ENCODE data around the gene TRAF3.
A peak's percentile ranks its signal among the peaks of the same experiment; 100 is the strongest.
"Not testable (repeated sequence)": the region's sequence is repeated elsewhere in the genome, so short reads cannot be mapped to it uniquely, and the experiment has no call there.

TRAF3 gene

DNA sequence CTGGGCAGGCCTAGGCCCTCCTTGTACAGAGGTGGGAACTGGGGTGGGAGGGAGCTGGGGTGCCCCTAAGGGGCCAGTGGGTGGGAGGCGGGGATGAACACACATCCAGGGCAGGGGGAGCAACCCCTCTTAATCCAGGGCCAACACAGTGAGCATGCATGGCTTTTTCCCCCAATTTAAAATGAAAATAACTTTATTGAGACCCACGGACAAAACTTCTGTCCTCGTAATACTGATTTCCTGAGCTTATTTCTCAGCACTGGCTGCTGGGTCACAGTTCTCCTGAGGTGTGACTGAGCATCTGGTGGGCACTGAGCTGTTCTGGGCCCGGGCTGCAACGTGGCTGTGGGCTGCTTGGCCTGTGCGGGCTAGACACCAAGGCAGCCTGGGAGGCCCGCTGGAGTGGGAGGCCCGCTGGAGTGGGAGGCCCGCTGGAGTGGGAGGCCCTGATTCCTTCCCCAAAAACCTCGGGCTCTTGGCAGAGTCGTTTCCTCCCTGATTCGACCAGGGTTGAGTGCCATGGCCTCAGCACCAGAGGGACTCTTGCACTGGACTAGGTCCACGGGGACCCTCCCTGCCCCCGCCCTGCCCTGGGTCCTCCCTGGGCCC, 24.9 kb upstream of the TRAF3 start:
- no peak for DNase-seq

DNA sequence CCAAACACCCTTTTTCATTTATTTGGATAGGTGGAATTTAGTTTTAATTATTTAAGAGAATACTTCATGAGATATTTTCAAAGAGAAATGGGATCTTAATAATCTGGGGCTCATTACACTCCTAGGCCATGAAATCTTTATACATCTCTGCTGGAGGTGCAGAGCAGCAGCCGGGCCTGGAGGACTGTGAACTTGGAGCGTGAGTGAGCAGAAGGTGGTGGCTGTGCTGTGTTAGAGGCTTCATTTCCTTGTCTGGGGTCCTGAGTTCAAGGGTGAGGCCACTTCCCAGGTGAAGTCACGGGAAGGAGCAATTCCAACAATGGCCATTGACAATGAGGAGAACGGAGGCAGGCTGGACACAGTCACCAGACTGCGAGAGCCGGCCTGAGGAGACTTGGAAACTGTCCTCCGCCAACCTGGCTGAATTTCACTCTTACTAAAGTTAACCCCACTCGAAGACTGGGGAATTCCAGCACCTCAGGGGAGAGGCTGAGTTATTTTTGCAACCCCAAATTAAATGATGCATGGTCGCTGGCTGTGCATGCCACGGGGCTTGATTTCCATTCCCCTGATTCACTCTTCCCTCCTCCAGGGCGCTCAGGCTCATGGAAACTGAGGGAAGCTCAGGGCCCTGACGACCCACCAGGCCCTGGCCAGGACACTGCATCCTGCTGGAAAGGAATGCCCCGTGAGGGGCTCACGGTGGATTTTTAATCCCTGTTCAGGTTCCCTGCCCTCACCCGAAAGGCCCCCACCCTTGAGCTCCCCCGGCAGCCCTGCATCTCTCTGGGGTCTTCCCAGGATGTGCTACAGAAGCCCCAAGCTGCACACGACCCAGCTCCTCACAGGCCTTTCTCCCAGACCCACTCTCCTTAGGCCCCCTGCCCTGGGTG, 22.6 kb upstream of the TRAF3 start:
- DNase-seq = no peak

DNA sequence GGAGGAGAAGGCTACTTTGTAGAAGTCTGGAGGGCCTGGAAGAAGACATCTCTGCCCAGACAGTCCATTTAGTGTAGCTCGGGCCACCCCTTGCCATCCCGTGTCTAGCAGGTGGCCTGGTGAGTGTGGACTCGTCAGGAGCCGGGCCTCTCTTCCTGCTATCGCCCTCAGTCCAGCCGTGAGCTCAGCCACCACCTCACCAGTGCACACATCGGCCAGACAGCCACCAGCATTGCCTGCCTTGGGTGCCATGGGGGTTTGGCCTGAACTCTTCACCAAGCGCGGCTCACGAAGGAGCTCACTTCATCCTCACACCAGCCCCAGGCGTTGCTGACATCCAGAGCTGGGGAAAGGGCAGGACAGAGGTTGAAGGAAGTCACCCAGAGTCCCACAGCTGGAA, 19.6 kb upstream of the TRAF3 start:
- no peak for DNase-seq

DNA sequence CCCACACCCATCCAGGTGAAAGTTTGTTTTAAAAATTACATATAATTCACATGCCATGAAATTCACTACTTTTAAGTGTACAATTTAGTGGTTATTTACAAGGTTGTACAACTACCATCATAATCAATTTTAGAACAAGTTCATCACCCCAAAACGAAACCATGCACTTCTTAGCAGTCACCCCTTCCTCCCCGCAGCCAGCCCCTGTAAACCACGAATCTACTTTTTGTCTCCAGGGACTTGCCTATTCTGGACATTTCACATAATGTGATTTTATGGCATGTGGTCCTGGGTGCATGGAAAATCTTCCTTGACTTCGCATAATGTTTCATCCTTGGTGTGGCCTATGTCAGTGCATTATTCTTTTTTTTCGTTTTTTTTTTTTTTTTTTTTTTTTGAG, 19.2 kb upstream of the TRAF3 start:
- DNase-seq = no peak

DNA sequence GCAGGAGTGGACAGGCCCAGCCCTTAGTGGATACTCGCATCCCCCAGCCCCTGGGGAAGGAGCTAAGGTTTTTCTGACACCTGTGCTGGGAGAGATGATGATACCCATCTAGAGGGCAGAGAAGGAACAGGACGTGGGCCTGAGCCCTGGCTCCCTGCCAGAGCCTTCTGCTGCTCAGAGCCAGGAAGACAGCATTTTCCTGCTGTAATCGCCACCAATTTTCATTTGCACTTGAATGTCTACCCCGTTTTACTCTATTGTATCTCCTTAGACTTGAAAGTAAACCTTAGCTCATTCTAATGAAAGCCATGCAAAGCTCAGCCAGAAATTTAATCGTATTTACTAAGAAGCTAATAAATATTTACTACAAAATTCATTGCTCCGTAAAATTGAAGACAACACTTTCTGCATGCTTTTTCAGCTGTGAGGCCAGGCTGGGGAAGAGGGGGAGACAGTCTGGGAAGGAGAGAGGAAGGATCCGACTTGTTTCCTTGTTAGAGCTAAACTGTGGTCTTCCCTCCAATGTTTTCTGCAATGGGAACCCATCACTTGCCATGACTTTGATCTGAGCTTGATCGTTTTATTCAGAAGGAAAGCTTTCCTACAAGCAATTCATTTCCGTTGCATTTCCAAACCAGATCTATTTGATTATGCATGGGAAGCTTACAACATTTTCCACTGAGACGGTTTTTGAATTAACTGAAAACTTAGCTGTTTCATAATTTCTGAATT, 17.6 kb upstream of the TRAF3 start:
- DNase-seq = no peak

DNA sequence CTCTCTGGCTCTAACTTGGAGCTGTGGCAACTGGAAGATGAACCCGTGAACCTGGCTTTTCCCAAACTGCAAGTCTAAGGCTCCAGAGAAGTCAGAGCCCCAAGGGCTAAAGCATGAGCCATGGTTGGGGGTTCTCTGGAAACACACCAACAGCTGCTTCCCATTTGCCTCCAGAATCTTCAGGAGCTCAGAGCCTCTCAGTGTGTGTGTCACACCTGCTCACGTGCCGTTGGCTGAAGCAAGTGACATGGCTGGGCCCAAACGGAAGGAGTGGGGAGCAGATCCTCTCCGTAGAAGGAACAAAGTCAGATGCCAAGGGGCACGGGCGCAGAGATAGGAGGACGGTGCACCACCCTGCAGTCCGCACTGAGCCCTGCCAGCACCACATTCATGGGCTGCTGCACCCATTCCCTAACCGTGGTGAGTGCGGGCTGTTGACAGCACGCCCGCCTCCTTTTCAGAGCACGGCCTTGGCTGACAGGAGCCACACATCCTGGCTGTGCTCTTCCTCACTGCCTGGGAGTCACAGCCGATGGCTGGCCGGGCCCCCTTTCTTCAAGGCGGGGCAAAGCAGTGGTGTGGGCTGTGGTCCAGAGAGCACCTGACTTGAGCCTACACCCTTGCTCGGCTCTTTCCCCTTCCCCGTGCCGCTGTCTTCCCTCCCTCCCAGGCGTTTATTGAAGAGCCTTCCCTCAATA, 16.6 kb upstream of the TRAF3 start:
- no peak for DNase-seq

DNA sequence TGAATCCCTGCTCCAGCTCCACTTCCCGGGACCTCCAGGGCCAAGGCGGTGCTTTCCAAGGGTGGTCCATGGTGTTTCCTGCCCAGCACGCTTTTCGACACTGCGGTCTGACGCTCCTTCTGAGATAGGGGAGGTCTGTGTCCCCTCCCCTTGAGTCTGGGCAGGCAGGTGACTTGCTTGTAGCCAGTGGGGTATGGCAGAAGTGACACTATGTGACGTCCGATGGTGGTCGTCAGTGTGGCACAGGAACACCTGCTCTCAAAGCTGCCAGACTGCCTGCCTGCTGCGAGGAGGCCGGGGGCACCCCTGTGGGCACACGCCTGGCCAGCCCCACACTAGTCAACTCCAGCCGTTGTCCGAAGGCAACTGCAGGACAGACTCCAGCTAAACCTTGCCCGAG, 16.0 kb upstream of the TRAF3 start:
- DNase-seq = no peak

DNA sequence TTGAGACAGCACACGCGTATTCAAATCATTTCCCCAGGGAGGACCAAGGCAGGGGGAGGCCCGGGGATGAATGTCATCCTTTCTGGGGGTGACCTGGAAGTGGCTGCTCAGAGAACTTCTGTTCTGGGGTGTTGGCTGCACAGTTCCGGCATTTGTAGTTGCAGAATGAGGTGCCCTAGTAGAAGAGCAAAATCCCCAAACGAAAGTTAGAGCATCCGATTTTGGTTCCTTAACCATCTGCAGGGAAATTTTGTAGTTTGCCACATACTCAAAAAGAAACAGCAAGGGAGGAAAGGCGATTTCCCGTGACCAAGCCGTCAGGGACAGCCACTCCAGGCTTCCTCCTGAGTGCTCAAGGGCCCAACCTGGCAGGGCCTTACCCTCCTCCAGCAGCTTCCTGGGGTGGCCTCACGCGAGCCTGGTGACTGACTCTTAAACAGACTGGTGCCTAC, 13.0 kb upstream of the TRAF3 start:
- DNase-seq = no peak

DNA sequence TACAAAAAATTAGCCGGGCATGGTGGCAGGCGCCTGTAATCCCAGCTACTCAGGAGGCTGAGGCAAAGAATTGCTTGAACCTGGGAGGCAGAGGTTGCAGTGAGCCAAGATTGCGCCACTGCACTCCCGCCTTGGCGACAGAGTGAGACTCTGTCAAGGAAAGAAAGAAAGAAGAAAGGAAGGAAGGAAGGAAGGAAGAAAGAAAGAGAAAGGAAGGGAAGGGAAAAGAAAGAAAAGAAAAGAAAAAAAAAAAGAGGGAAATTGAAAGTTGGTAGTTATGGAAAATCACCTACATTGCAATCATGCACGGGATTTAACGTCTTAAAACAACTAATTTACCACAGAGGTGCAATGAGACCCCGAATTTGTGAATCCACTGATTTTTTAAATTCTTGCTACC, 11.5 kb upstream of the TRAF3 start:
- not testable (repeated sequence) for DNase-seq

DNA sequence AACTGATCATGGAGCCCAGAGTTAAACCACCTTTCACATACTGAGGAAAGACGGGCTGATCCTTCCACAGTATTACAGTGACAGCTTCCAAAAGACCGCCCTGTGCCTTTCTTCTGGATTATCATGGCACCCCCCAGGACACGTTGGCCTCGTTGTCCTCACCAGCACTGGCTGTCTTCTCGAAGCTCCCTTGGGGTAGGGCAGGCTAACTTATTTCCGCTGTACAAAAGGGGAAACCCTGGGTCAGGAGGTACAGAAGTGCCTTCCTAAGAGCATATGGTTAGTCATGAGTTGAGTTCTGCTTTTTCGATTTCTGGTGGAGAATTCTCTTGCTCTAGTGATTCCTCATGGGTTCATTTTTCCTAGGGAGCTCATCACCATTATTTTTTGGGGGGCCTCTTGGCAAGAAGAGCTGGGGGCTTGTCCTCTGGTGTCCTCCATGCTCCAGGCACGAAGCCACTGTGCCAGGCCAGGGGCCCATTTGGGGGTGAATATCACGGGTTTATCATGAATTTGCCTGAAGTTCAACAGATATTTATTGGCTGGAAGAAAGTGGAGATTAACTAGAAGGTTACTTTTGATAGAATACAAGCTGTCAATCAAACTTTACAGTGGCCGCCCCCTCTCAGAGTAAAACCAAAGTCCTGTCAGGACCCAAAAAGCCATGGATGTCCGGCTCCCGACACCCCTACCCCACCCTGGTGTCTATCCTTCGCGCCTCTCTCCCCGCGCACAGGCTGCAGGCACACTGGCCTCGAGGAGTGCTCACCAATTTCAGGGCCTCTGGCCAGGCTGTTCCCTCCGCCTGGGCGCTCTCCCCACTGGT, 8.8 kb upstream of the TRAF3 start:
- DNase-seq = no peak

DNA sequence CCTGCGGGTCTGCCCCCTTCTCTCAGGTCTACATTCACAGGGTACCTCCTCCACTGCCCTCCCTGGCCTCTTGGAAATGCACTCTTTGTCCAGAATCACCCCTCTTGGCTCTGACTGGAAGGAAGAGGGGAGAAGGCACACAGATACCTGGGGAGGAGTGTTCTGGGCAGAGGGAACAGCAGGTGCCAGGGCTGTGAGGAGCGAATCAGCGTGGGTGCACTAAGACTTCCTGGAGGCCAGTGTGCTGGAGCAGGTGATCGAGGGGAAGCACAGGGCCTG, 8.3 kb upstream of the TRAF3 start:
- no peak for DNase-seq

DNA sequence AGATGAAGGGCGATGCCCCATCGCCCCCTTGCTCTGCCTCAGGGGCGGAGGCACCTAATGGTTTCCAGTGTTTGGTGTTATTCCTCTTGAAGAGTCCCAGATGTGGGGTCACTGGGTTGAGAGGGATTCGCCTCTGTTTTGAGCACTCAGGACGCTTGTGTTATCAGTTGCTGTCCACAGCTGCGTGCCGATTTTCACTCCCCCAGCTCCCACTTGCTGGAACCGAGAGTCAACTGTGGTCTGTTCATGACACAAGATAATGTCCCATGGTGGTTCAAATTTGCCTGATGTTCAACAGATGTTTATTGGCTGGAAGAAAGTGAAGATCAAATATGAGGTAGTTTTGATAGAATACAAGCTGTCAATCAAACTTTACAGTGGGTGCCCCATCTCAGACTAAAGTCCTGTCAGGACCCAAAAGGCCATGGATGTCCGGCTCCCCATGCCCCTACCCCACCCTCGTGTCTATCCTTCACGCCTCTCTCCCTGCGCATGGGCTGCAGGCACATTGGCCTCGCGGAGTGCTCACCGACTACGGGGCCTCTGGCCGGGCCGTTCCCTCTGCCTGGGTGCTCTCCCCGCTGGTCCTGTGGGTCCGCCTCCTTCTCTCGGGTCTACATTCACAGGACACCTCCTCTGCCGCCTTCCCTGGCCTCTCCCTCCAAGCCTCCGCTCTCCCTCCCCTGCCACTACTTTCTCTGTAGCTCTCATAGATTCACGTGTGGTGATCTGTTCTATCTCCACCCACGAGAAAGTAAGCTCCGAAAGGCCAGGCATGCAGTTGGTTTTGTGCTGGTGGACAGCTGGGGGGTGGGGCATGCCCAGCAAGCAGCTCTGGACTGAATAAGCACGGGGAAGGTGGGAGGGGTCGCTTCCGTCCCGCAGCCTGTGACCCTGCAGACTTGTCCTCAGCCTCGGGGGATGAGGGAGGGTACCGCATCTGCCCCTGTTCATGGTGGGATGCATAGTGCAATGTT, 6.8 kb upstream of the TRAF3 start:
- DNase-seq = no peak

DNA sequence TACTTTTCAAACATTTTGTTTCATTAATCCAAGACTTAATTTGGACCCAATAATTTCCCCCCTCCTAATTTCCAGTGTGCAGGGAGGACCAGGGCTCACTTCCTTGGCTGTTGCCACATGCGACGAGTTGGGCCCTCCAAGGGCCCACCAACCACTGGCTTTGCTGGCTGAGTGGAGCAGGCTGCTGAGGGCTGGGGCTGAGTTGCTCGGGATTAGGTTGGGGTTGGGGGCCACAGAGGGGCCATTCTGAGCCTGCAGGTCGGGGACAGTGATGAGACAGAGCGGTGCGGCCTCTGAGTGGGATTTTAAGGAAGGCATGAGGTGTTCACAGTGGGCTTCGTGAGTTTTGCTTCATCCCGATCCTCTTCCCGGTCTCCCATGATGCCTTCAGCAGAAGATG, 6.1 kb upstream of the TRAF3 start:
- DNase-seq = no peak

DNA sequence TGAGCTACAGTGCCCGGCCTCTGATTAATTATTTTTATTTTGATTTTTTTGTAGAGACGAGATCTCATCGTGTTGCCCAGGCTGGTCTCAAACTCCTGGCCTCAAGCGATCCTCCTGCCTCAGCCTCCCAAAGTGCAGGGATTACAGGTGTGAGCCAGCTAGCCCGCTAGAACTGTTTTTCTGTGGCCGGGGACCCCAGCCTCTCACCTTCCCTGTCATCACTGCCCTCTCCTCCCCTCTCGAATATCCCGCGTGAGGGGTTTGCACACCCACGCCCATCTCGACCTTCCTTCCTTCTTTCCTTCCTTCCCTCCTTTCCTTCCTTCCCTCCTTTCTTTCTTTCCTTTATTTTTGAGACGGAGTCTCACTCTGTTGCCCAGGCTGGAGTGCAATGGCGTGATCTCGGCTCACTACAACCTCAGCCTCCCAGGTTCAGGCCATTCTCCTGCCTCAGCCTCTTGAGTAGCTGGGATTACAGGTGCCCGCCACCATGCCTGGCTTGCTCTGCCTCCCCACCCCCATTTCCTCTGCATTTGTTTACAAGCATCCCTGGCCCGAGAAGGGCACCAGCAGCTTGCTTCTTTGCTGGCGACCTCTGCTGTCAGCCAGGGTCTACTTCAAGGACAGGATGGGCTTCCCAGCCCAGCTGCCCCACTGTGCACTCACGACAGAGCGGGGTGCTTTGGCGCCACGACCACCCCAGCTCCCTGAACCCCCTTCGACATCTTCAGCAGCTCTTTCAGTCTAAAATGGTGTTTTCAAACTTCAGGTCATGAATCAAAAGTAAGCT, 4.3 kb upstream of the TRAF3 start:
- DNase-seq = no peak

DNA sequence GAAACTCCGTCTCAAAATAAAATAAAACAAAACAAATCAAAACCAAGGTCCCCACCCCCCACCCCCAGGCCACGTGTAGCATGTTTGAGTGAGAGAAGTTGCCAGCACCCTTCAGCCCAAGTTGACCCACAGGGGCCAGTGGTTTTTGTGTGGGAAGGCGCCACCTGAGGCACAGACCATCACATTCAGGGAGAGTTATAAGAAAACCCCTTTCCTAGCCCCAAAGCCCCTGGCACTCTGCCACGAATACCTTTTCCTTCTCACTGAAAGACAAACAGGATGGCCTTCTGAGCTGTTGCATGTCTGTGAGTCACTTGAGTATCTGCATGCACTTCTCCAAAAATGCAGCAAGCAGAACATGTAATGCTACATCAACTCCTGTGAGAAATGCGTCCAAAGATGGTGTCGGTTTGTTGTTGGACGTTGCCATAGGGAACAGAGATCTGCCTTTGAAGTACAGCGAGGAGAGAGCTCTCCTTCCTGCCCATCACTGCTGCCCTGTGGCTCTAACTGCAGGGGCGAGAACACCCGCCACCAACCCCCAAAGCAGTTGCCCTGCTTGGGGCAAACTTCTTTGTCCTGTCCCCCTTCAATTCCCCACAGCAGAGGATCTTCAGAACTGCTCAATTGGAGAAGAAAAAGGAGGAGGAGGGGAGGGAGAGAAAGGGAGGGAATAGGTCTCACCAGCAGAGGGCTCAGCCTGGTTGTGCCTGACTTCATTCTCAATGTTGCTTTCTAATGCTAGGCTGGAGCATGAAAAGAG, 2.7 kb upstream of the TRAF3 start:
- peak; percentile 46 for DNase-seq

DNA sequence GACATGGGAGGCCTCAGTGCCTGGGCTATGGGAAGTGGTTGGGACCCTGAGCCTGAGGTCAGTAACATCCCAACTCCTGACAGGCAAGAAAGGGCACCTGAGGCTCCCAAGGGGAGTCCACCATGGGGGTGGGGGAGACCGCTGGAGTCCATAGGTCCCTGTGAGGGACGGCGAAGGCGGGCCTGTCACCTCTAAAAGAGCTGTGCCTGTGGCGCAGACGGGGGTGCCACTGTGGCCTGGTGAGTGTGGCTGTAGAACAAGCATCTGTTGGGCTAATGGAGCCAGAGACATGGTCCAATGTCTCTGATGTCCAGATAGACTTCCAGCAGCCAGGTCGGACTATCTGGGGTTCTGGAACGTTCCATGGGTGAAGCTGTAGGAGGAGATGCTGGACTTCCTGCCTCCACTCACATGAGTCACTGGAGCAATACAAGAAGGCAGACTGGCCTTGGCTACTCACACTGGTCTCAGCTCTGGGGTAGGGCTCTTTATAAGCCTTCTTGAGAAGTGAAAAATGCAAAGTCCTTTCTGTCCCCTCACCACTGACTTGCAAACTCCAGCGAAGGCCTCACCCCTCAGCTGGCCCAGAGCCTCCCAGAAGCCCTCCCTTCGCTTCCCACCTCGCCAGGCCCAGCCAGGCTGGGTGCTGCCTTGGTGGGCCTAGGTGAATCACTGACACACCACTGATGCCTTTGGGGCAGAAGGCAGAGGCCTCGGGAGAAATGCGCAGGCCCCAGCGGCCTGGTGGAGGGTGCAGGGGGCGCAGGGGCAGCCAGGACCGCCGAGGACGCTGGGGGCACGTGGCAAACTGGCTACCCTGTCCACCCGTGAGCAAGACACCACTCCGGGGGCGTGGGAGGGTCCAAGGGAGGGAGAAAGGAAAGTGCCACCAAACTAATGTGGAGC, 1.1 kb upstream of the TRAF3 start:
- no peak for DNase-seq

DNA sequence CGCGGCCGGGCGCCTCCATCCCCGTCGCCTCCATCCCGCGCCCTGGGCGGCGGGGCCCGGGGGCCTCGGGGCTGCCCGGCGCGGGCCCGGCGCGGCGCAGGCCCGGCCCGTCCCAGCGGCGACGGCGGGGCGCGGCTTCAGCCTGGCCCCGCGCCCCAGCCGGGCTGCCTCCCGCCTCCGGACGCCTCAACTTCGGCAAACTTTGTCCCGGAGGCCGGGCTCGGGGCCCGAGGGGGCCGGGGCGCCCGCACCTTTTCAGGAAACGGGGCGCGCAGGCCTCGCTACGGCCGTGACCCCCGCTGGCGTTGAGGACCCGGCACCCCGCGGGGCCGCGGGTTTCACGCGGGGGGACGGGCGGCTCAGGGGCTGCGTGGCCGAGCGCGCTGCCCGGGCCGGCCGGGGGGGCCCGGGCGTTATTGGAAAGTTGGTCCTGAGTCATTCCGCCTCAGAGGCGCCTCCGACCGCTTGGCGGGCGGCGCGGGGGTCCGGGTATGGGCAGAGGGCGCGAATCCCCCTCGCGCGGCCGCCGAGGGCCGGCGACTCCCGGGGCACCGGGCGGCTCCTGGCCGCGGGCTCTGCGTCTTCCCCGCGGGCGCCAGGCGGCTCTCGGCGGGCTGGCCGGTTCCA, 575 bp downstream of the TRAF3 start:
- DNase-seq = no peak

Data from activated gamma-delta T cell treated with Interleukin-2 at 50 U/mL for 16 hours (primary cell).